GM23338 (cell line): ENCODE measurements around the gene MICAL2. TPM values are rescaled to one million over a fixed set of nuclear protein-coding genes. Genes with fewer than 3 reads are reported as not detected.

Experiments used
- ATAC-seq: fragments of 200-7000 bp; cut with Tn5 transposase; 3 replicates; pipeline ENCODE4 v1.9.1; 2020
- DNase-seq: peaks from one replicate; pipeline ENCODE4 v3.0.0-alpha.2; 2015; ENCODE audit warnings: low spot score
- H2AFZ ChIP-seq: fragments of 200-600 bp; sonication (generic); 2 replicates; pipeline ENCODE4 v1.8.0; 2016; ENCODE audit warnings: antibody characterized with exemption, mild to moderate bottlenecking, moderate library complexity
- H3F3A ChIP-seq: fragments of 200-600 bp; sonication (generic); replicated peaks from 2 replicates; pipeline ENCODE4 v1.8.0; 2017; ENCODE audit warnings: antibody characterized with exemption, mixed run types, low read depth
- H3K27ac ChIP-seq: fragments of 200-600 bp; sonication (generic); 2 replicates; pipeline ENCODE4 v1.6.1; 2016; ENCODE audit warnings: low read depth
- H3K27me3 ChIP-seq: fragments of 200-600 bp; sonication (generic); 2 replicates; pipeline ENCODE4 v1.8.0; 2016; ENCODE audit warnings: mild to moderate bottlenecking, mixed run types, moderate library complexity; ENCODE audit not compliant: insufficient read depth
- H3K36me3 ChIP-seq: fragments of 200-600 bp; sonication (generic); 2 replicates; pipeline ENCODE4 v1.8.0; 2016; ENCODE audit warnings: mild to moderate bottlenecking; ENCODE audit not compliant: insufficient read depth
- H3K4me1 ChIP-seq: fragments of 200-600 bp; sonication (generic); 2 replicates; pipeline ENCODE4 v1.8.0; 2016; ENCODE audit warnings: mild to moderate bottlenecking, moderate library complexity; ENCODE audit not compliant: insufficient read depth
- H3K4me2 ChIP-seq: fragments of 200-600 bp; sonication (generic); 2 replicates; pipeline ENCODE4 v1.7.1; 2017; ENCODE audit warnings: mixed run types
- H3K4me3 ChIP-seq: fragments of 200-600 bp; sonication (generic); 2 replicates; pipeline ENCODE4 v1.6.1; 2016; ENCODE audit warnings: mixed run types
- H3K79me2 ChIP-seq: fragments of 200-600 bp; sonication (generic); replicated peaks from 2 replicates; pipeline ENCODE4 v1.8.0; 2017; ENCODE audit warnings: mild to moderate bottlenecking; ENCODE audit not compliant: insufficient read depth
- H3K9me2 ChIP-seq: fragments of 200-600 bp; sonication (generic); 2 replicates; pipeline ENCODE4 v1.8.0; 2017; ENCODE audit not compliant: insufficient read depth
- H4K20me1 ChIP-seq: fragments of 200-600 bp; sonication (generic); replicated peaks from 2 replicates; pipeline ENCODE4 v1.8.0; 2017; ENCODE audit warnings: mild to moderate bottlenecking; ENCODE audit not compliant: insufficient read depth
- H3K27ac Mint-ChIP-seq: 2 replicates; pipeline ENCODE4 v1.8.0; 2020; ENCODE audit warnings: inconsistent platforms, mild to moderate bottlenecking, moderate library complexity, mixed read lengths
- H3K27me3 Mint-ChIP-seq: 3 replicates; pipeline ENCODE4 v1.8.0; 2022; ENCODE audit warnings: low read depth, mild to moderate bottlenecking, moderate library complexity, mixed read lengths, inconsistent platforms; ENCODE audit not compliant: insufficient read depth, poor library complexity
- H3K36me3 Mint-ChIP-seq: 3 replicates; pipeline ENCODE4 v1.8.0; 2021; ENCODE audit warnings: low read depth, mild to moderate bottlenecking, inconsistent platforms, moderate library complexity, mixed read lengths
- H3K4me1 Mint-ChIP-seq: 3 replicates; pipeline ENCODE4 v1.8.0; 2020; ENCODE audit warnings: mild to moderate bottlenecking, inconsistent platforms, mixed read lengths
- H3K4me3 Mint-ChIP-seq: 3 replicates; pipeline ENCODE4 v1.8.0; 2021; ENCODE audit warnings: moderate library complexity, mild to moderate bottlenecking, inconsistent platforms, mixed read lengths
- H3K9me3 Mint-ChIP-seq: 3 replicates; pipeline ENCODE4 v1.8.0; 2020; ENCODE audit warnings: moderate library complexity, mild to moderate bottlenecking, inconsistent platforms, mixed read lengths
- CREB1 ChIP-seq: fragments of 250-450 bp; sonication (Bioruptor Pico); IDR thresholded peaks from 2 replicates; pipeline ENCODE4 v1.5.0; 2020; ENCODE audit warnings: low read depth, mild to moderate bottlenecking, moderate library complexity
- CTCF ChIP-seq, 2 experiments: fragments of 200-600 bp in 1 of 2; sonication (generic) in 1 of 2; conservative IDR thresholded peaks; 2 replicates each; pipeline versions ENCODE4 v1.5.1 to v1.6.1; 2016 to 2017; ENCODE audit warnings: antibody characterized with exemption in 2 of 2, low read depth in 2 of 2, mild to moderate bottlenecking in 2 of 2, moderate library complexity in 1 of 2
- ETS1 ChIP-seq: IDR thresholded peaks from 2 replicates; pipeline ENCODE4 v1.6.1; 2016; ENCODE audit warnings: antibody characterized with exemption
- EZH2 ChIP-seq: fragments of 200-600 bp; sonication (generic); IDR thresholded peaks from one replicate; pipeline ENCODE4 v1.8.0; 2017; ENCODE audit warnings: antibody characterized with exemption, mild to moderate bottlenecking, low read depth; ENCODE audit not compliant: unreplicated experiment
- EZH2phosphoT487 ChIP-seq: fragments of 200-600 bp; sonication (generic); IDR thresholded peaks from one replicate; pipeline ENCODE4 v1.8.1; 2018; ENCODE audit warnings: antibody characterized with exemption; ENCODE audit not compliant: unreplicated experiment
- JUNB ChIP-seq: IDR thresholded peaks from one replicate; pipeline ENCODE4 v1.6.1; 2016; ENCODE audit warnings: antibody characterized with exemption; ENCODE audit not compliant: unreplicated experiment
- NANOG ChIP-seq: IDR thresholded peaks from 2 replicates; pipeline ENCODE4 v1.6.1; 2016; ENCODE audit warnings: antibody characterized with exemption, borderline replicate concordance
- POLR2AphosphoS5 ChIP-seq: IDR thresholded peaks from 2 replicates; pipeline ENCODE4 v1.6.1; 2016; ENCODE audit warnings: antibody characterized with exemption, low read depth
- REST ChIP-seq: IDR thresholded peaks from one replicate; pipeline ENCODE4 v1.6.1; 2018; ENCODE audit warnings: antibody characterized with exemption; ENCODE audit not compliant: unreplicated experiment
- STAT1 ChIP-seq: IDR thresholded peaks from one replicate; pipeline ENCODE4 v1.6.1; 2016; ENCODE audit warnings: antibody characterized with exemption; ENCODE audit not compliant: unreplicated experiment
- ZNF114 ChIP-seq: fragments of 250-450 bp; sonication (Bioruptor Pico); IDR thresholded peaks from 2 replicates; pipeline ENCODE4 v1.5.0; 2020; ENCODE audit warnings: mild to moderate bottlenecking, moderate library complexity
- ZNF331 ChIP-seq: fragments of 250-450 bp; sonication (Bioruptor Pico); IDR thresholded peaks from 2 replicates; pipeline ENCODE4 v1.5.0; 2020; ENCODE audit warnings: low read depth, mild to moderate bottlenecking, moderate library complexity
- ZNF462 ChIP-seq: fragments of 250-450 bp; sonication (Bioruptor Pico); IDR thresholded peaks from 2 replicates; pipeline ENCODE4 v1.5.0; 2020; ENCODE audit warnings: mild to moderate bottlenecking, moderate library complexity
- polyA plus RNA-seq: library from polyadenylated mRNA; unstranded; fragments of >200 nt; fragmentation: Nextera tagmentation; extraction: Ambion mirVana; gene quantifications from 2 replicates; pipeline ENCODE4 v1.2.1, GENCODE V29; 2016
- total RNA-seq: library from RNA; depleted of rRNA; stranded (reverse); fragments of >200 nt; shearing (Covaris generic); gene quantifications from 2 replicates; pipeline ENCODE4 v1.2.3, GENCODE V29; 2014

The MICAL2 gene
- total and polyA plus RNA-seq, 2 experiments from 2014 or later: 0.66 to 1.4 TPM

- H3K27ac ChIP-seq: no peak overlapping the region
- H3K27ac Mint-ChIP-seq: no peak overlapping the region
- no peaks in the 10 kb centered on the region for H3F3A ChIP-seq
- H3K27me3 ChIP-seq: no peaks in the 10 kb centered on the region
- H3K9me2 ChIP-seq: no peaks in the 10 kb centered on the region
- ATAC-seq (no peak), DNase-seq (no peak)
- no peaks in the 10 kb centered on the region; the same call in 2 of the 3 replicates for H3K36me3 Mint-ChIP-seq
- H4K20me1 ChIP-seq: no peaks in the 10 kb centered on the region
- no peak overlapping the region for H3K4me3 Mint-ChIP-seq
- H3K4me2 ChIP-seq: no peak overlapping the region
- H2AFZ ChIP-seq: no peak overlapping the region
- no peak overlapping the region for H3K4me3 ChIP-seq
- TF ChIP-seq REST (no peak), ZNF462 (CRISPR knock-in tag) (no peak), CTCF (conservative IDR thresholded peaks at IDR 0.05; ENCODE audit: low read depth in 2 of 2) (no peak), NANOG (no peak), POLR2AphosphoS5 (no peak), ZNF114 (CRISPR knock-in tag) (no peak), EZH2phosphoT487 (no peak), ZNF331 (CRISPR knock-in tag) (no peak), STAT1 (no peak), JUNB (no peak), CREB1 (CRISPR knock-in tag) (no peak), EZH2 (no peak), ETS1 (no peak)
- H3K4me1 Mint-ChIP-seq: no peaks in the 10 kb centered on the region; the same call in 2 of the 3 replicates
- peaks cover 7% of the 10 kb centered on the region for H3K27me3 Mint-ChIP-seq
- H3K36me3 ChIP-seq: no peaks in the 10 kb centered on the region
- H3K4me1 ChIP-seq: no peaks in the 10 kb centered on the region
- H3K9me3 Mint-ChIP-seq: no peaks in the 10 kb centered on the region; the same call in 2 of the 3 replicates
- no peaks in the 10 kb centered on the region for H3K79me2 ChIP-seq
These were observed 113.6 kb downstream of the MICAL2 start for GRCh38 chr11:12223771-12224536.
